Measurements from ENCODE around the gene TICAM1. TPM values are rescaled to one million over a fixed set of nuclear protein-coding genes. Genes with fewer than 3 reads are reported as not detected.

The TICAM1 gene
- total and polyA plus RNA-seq, 10 donors = 4.4 to 21.0 (median 12.1) TPM

DNA sequence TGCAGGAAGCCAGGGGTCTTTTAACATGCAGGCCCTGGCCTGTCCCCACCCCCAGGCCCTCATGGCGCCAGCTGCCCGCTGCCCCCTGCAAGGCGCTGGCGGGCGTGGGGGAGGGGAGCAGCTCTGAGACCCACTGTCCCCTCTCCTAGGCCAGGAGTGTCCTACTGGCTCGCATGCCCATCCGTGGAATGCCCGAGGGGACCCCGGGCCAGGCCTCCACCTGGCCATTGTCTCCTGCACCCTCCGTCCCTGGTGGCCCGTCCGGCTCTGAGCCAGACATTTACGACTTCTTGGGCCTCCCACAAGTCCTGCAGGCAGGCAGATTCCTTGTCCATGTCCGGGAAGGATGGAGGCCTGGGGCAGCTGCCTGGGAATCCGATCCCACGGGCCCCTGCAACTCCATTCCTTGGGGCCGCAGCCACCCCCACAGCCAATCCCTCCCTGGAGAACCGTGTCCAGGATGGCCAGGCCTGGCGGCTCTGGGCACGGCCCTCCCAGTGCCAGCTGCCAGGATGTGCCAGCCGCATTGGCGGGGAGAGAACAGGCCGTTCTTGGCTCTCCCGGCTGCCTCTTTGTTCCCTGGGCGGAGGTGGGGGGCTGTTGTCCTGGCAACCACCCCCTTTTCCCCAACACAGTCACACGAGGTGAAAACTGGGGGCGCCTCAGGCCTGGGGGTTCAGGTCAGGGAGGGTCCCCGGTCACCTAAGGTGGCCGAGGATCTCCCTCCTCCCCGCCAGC lies 46.4 kb upstream of the TICAM1 start:
- Histone ChIP-seq H3K4me3 (no peak overlapping the region), H3K27ac (peak overlapping the region in 1 of 8 donors; percentile 13)
- 26 to 58% (median 55%) methylated on average over 17 to 30 of the region's 30 CpGs for WGBS, 5 donors

GRCh38 chr19:4873930-4874329 lies 42.4 kb upstream of the TICAM1 start:
- Histone ChIP-seq H3K4me3 (no peak overlapping the region), H3K4me1 (peaks cover 4 to 46% (median 24%) of the 10 kb centered on the region in 6 donors), H3K36me3 (no peaks in the 10 kb centered on the region), H3K27ac (no peak overlapping the region), H3K27me3 (replicated peaks in 1 of 7) (peaks cover 0 to 16% (median 8%) of the 10 kb centered on the region in 7 donors), H3K9me3 (no peaks in the 10 kb centered on the region)
- intact Hi-C loops (cut with DNase I; ENCODE audit: low total_unique reads) = loop anchor here (5.0 kb wide), 2 partner anchors 38 to 158 kb away; no protein-coding TSS in a partner anchor
- no peak for DNase-seq
- 82 to 98% (median 88%) methylated on average over 3 of the region's 3 CpGs for WGBS, 5 donors
- TF ChIP-seq POLR2A (IDR thresholded peaks at IDR 0.05) = no peak
- TF ChIP-seq POLR2AphosphoS5 (IDR thresholded peaks at IDR 0.05) = no peak
- TF ChIP-seq CTCF (IDR thresholded peaks at IDR 0.05 in 8 of 11, conservative IDR thresholded peaks at IDR 0.05 in 3 of 11) = no peak

More for the DNA sequence above, 46.4 kb upstream of the TICAM1 start:
- Histone ChIP-seq H3K9me3 (no peaks in the 10 kb centered on the region), H3K4me1 (peaks cover 4 to 24% (median 12%) of the 10 kb centered on the region in 6 donors), H3K27me3 (replicated peaks in 1 of 7) (peaks cover 0 to 16% (median 8%) of the 10 kb centered on the region in 7 donors), H3K36me3 (no peaks in the 10 kb centered on the region)
- TF ChIP-seq CTCF (IDR thresholded peaks at IDR 0.05 in 8 of 11, conservative IDR thresholded peaks at IDR 0.05 in 3 of 11) (no peak), POLR2A (IDR thresholded peaks at IDR 0.05) (no peak), POLR2AphosphoS5 (IDR thresholded peaks at IDR 0.05) (peak in 1 of 3 donors; percentile 38)
- intact Hi-C loops (cut with DNase I; ENCODE audit: low total_unique reads) = no loop called here
- DNase-seq = peak; percentile 75

- 71 to 88% (median 77%) methylated on average over 6 of the region's 6 CpGs for WGBS, 5 donors
- Histone ChIP-seq H3K27ac (no peak overlapping the region), H3K4me3 (no peak overlapping the region), H3K36me3 (no peaks in the 10 kb centered on the region), H3K4me1 (peaks cover 0 to 48% (median 19%) of the 10 kb centered on the region in 6 donors), H3K9me3 (no peaks in the 10 kb centered on the region), H3K27me3 (replicated peaks in 1 of 7) (no peaks in the 10 kb centered on the region)
- intact Hi-C loops (cut with DNase I; ENCODE audit: low total_unique reads) = loop anchor here (5.0 kb wide), 2 partner anchors 41 to 161 kb away; no protein-coding TSS in a partner anchor
- TF ChIP-seq POLR2AphosphoS5 (IDR thresholded peaks at IDR 0.05) = no peak
- no peak for TF ChIP-seq POLR2A (IDR thresholded peaks at IDR 0.05)
- TF ChIP-seq CTCF (IDR thresholded peaks at IDR 0.05 in 8 of 11, conservative IDR thresholded peaks at IDR 0.05 in 3 of 11) = no peak
- no peak for DNase-seq
These were observed 40.2 kb upstream of the TICAM1 start for GRCh38 chr19:4871711-4872110.

DNA sequence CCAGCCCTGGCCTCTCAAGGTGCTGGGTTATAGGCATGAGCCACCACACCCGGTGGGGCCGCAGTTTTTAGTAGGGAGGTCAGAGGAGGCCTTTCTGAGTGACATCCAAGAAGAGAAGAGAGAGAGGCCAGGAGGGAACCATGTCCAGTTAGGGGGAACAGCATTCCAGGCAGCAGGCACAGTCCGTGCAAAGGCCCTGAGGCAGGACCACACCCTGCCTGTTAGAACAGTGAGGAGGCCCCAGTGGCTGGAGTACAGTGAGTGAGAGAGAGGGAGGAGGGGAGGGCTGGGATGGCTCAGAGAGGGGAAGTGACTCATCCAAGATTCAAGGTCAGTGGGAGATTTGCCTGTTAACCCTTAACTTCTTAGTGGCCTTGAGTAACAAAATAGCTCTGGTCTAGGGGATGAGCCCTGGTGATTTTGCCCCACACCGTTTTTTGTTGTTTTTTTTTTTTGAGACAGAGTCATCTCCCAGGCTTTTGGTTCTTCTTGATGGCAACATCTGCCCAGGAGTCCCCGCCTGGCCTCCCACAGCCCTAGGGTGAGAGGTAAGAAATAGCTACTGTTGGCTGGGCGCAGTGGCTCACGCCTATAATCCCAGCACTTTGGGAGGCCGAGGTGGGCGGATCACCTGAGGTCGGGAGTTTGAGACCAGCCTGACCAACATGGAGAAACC lies 38.7 kb upstream of the TICAM1 start:
- intact Hi-C loops (cut with DNase I; ENCODE audit: low total_unique reads) = loop anchor here (5.0 kb wide), 2 partner anchors 42 to 162 kb away; no protein-coding TSS in a partner anchor
- DNase-seq = peak; percentile 76
- peak overlapping the region in 4 of 8 donors; percentile 32 to 97 (median 48) for H3K27ac ChIP-seq
- H3K4me3 ChIP-seq = no peak overlapping the region
- H3K36me3 ChIP-seq = no peaks in the 10 kb centered on the region
- no peak for TF ChIP-seq POLR2A (IDR thresholded peaks at IDR 0.05)
- TF ChIP-seq CTCF (IDR thresholded peaks at IDR 0.05 in 8 of 11, conservative IDR thresholded peaks at IDR 0.05 in 3 of 11) = no peak
- TF ChIP-seq POLR2AphosphoS5 (IDR thresholded peaks at IDR 0.05) = peak in 1 of 3 donors; percentile 42
- H3K4me1 ChIP-seq = peaks cover 0 to 64% (median 33%) of the 10 kb centered on the region in 6 donors
- no peaks in the 10 kb centered on the region for H3K27me3 ChIP-seq (replicated peaks in 1 of 7)
- 61 to 75% (median 72%) methylated on average over 10 of the region's 10 CpGs for WGBS, 5 donors
- H3K9me3 ChIP-seq = no peaks in the 10 kb centered on the region
